Measurements from ENCODE around the gene THRA.

The THRA gene

DNA sequence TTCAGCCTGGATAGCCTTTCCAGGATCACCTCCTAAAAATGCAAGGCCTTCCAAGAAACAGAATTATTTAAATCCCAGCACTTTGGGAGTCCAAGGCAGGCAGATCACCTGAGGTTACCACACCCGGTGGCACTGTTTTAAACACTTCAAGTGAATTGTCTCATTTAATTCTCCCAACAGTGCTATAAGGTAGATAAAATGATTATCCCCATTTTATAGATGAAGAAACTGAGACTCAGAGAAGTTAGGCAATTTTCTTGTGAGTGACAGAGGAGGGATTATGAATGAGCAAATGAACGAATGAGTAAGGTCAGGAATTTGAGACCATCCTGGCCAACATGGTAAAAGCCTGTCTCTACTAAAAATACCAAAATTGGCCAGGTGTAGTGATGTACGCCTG, 16.8 kb downstream of the THRA start:
- no peak for DNase-seq (ENCODE audit: low read depth in 2 of 3, low spot score in 1 of 3)

DNA sequence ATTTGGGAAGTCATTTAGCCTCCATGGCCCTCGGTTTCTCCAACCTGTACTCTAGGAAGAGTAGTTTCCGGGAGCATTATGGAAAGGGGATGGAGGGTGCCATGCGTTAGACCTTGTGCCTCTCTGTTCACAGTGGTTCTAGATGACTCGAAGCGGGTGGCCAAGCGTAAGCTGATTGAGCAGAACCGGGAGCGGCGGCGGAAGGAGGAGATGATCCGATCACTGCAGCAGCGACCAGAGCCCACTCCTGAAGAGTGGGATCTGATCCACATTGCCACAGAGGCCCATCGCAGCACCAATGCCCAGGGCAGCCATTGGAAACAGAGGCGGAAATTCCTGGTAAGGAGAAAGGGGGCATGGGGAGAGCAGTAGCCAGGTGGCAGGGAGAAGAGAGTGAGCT, 21.7 kb downstream of the THRA start:
- no peak for DNase-seq (ENCODE audit: low read depth in 2 of 3, low spot score in 1 of 3)

GRCh38 chr17:40086150-40087044, 23.6 kb downstream of the THRA start:
- peak in 1 of 3 donors; percentile 51 for DNase-seq (ENCODE audit: low read depth in 2 of 3, low spot score in 1 of 3)

- DNase-seq (ENCODE audit: low read depth in 2 of 3, low spot score in 1 of 3) = no peak
These were observed 24.5 kb downstream of the THRA start for GRCh38 chr17:40087049-40087794.

- no peak for DNase-seq (ENCODE audit: low read depth in 2 of 3, low spot score in 1 of 3)
These were observed 25.3 kb downstream of the THRA start for GRCh38 chr17:40087903-40088718.

DNA sequence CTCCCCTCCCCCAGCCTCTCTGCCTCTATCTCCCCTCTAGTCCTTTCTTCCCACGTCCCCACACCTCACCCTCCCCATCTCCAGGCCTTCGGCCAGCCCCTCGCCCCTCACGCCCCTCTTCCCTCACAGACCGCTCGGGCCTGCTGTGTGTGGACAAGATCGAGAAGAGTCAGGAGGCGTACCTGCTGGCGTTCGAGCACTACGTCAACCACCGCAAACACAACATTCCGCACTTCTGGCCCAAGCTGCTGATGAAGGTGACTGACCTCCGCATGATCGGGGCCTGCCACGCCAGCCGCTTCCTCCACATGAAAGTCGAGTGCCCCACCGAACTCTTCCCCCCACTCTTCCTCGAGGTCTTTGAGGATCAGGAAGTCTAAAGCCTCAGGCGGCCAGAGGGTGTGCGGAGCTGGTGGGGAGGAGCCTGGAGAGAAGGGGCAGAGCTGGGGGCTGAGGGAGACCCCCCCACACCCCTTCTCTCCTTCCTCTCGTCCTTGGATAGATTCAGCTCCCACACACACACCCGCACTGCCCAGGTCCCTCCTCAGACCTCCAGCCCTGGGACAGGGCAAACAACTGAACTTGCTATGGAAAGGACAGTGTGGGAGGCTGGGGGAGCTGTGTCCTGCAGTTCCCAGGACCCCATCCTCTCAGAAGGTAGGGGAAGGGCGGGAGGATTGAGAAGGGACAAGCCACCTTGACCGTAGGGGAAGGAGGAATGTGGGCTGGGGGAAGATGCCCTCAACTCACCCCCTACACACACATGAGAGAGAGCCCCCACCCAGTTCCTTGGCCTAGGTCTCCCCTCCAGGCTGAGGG, 26.5 kb downstream of the THRA start:
- no peak for DNase-seq (ENCODE audit: low read depth in 2 of 3, low spot score in 1 of 3)

DNA sequence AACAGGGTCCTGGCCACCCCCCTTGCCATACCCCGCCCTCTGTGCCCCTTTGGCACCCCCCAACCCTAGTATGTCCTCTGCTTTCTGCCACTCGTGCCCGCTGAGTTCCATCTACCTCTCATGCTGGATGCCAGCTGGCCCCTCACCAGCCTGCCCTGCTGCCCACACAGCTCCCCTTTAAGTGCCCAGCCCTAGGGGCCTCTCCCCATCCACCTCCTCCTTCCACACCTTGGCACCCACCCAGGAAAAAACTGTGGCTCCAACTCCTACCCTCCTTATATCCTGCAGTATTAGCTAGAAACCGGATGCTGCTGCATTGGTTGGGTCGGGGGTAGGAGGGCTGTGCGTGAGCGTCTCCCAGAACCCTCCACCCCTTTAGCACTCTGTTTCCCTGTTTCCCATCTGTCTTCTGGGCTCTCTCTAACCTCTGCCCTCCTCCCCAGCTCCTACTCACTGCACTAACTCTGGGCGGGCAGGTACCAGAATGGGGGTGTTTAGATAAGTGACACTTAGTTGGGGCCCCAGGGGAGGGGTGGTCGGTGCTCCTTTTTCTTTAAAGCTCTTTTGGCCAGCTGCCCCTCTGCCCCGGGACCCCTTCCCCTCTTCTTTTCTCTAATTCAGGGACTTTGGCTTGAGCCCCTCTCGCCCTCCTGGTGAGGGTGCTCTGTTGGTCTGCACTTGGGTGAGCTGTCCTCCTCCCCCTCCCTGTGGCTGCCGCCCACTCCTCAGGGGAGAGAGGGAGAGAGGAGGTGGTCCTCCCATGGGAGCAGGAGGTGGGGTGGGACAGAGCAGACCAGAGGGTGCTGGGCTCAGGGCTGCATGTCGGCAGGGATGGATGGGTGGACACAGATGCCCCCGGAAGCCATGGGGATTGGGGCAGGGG, 27.7 kb downstream of the THRA start:
- DNase-seq (ENCODE audit: low read depth in 2 of 3, low spot score in 1 of 3) = no peak

- no peak for DNase-seq (ENCODE audit: low read depth in 2 of 3, low spot score in 1 of 3)
These were observed 29.1 kb downstream of the THRA start for GRCh38 chr17:40091691-40092397.

- no peak for DNase-seq (ENCODE audit: low read depth in 2 of 3, low spot score in 1 of 3)
These were observed 29.8 kb downstream of the THRA start for GRCh38 chr17:40092581-40092980.

DNA sequence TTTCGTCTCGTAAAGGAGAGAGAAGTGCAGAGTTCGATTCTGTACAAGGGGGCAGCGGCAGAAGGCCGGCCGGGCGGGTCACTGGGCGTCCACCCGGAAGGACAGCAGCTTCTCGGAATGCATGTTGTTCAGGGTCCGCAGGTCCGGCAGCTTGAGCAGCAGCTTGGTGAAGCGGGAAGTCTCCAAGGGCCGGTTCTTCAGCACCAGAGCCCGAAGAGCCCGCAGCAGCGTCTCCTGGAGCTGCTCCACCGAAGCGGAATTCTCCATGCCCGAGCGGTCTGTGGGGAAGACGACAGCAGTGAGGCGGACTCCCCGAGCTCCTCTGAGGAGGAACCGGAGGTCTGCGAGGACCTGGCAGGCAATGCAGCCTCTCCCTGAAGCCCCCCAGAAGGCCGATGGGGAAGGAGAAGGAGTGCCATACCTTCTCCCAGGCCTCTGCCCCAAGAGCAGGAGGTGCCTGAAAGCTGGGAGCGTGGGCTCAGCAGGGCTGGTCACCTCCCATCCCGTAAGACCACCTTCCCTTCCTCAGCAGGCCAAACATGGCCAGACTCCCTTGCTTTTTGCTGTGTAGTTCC, 30.3 kb downstream of the THRA start:
- no peak for DNase-seq (ENCODE audit: low read depth in 2 of 3, low spot score in 1 of 3)

DNA sequence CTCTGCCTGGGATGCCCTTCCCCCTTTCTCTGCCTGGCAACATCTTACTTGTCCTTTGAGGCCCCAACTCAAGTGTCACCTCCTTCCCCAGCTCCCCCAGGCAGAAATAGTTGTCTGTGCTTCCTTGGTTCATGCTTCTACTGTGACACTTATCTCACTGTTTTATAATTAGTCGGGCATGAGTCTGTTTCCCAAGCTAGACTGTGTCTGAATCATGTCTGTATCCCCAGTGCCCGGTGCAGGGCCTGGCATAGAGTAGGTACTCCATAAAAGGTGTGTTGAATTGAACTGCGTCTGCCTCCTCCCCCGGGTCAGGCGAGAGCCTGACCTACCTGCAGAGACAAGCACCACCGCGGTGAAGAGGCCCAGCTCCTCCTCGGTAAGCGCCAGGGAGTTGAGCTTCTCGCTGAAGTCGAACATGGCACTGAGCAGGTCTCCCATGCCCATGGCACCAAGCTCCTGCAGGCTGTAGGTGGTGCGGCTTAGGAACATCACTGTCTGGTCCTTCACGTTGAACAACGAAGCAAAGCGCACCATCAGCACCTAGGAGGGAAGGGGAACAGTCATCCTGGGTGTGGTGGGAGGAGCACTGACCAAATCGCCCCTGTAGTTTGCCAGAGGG, 30.9 kb downstream of the THRA start:
- no peak for DNase-seq (ENCODE audit: low read depth in 2 of 3, low spot score in 1 of 3)

- no peak for DNase-seq (ENCODE audit: low read depth in 2 of 3, low spot score in 1 of 3)
These were observed 32.1 kb downstream of the THRA start for GRCh38 chr17:40094874-40095273.

GRCh38 chr17:40095351-40095943, 32.7 kb downstream of the THRA start:
- no peak for DNase-seq (ENCODE audit: low read depth in 2 of 3, low spot score in 1 of 3)

DNA sequence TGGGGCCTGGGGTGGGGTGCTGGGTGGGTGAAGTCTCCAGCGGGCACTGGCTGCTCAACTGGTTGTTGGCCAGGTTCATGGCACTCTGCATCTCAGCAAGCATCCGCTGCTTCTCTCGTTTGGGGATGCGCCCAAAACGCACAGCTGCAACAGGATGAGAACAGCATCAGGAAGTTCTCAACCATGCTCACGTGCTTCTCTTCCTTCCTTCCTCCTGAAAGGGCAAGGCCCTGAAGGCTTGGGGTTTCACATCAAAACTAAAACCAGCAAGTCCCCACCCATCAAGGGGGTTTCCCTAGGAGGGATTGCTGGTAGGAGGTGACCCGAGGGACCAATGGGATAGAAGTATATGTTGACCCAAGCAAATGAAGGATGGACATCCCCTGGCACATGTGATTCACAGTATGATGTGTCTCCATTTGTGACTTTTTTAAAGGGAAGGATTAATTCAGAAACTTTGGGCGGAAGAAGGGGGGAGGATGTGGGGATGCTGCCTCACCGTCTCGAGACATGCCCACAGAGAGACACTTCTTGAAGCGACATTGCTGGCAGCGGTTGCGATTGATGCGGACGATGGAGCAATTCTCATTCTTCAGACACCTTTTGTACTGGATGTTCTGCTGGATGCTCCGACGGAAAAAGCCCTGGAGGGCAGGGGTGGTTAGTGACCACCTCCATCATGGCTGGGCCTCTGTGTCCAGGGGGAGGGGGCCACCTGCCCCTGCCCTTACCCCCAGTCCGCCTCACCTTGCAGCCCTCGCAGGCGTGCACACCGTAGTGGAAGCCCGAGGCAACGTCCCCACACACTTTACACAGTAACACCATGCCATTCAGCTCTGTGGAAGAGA, 33.4 kb downstream of the THRA start:
- DNase-seq (ENCODE audit: low read depth in 2 of 3, low spot score in 1 of 3) = peak; percentile 73 to 76 (median 75)

GRCh38 chr17:40097087-40097486, 34.3 kb downstream of the THRA start:
- DNase-seq (ENCODE audit: low read depth in 2 of 3, low spot score in 1 of 3) = no peak

- DNase-seq (ENCODE audit: low read depth in 2 of 3, low spot score in 1 of 3) = no peak
These were observed 35.4 kb downstream of the THRA start for GRCh38 chr17:40097931-40098845.

All from stimulated activated CD4-positive, alpha-beta T cell treated with anti-CD3 and anti-CD28 coated beads, Interleukin-12 subunit alpha, Interleukin-12 subunit beta, amount 100 ng/mL, for 48 hours (primary cell).